Glutamatergic neuron (in vitro differentiated cells): ENCODE results near the gene UBC. TPM values are rescaled to one million over a fixed set of nuclear protein-coding genes. Genes with fewer than 3 reads are reported as not detected.

Source experiments
- DNase-seq: peaks from one replicate; pipeline ENCODE4 v3.0.0; 2022
- H3K27ac Mint-ChIP-seq: one replicate; pipeline ENCODE4 v1.8.0; 2020; ENCODE audit warnings: mild to moderate bottlenecking, mixed read lengths, inconsistent platforms; ENCODE audit not compliant: unreplicated experiment
- H3K27me3 Mint-ChIP-seq: one replicate; pipeline ENCODE4 v1.8.0; 2020; ENCODE audit warnings: mild to moderate bottlenecking, moderate library complexity, mixed read lengths, inconsistent platforms; ENCODE audit not compliant: unreplicated experiment
- H3K36me3 Mint-ChIP-seq: one replicate; pipeline ENCODE4 v1.8.0; 2020; ENCODE audit warnings: mild to moderate bottlenecking, mixed read lengths, inconsistent platforms; ENCODE audit not compliant: unreplicated experiment
- H3K4me1 Mint-ChIP-seq: one replicate; pipeline ENCODE4 v1.8.0; 2020; ENCODE audit warnings: mild to moderate bottlenecking, low read depth, mixed read lengths, inconsistent platforms; ENCODE audit not compliant: unreplicated experiment
- H3K4me3 Mint-ChIP-seq: one replicate; pipeline ENCODE4 v1.8.0; 2020; ENCODE audit warnings: mild to moderate bottlenecking, mixed read lengths, inconsistent platforms; ENCODE audit not compliant: unreplicated experiment
- H3K9me3 Mint-ChIP-seq: one replicate; pipeline ENCODE4 v1.8.0; 2020; ENCODE audit warnings: mild to moderate bottlenecking, moderate library complexity, mixed read lengths, inconsistent platforms; ENCODE audit not compliant: unreplicated experiment
- total RNA-seq: library from RNA; stranded (reverse); fragmentation: NEBNext Ultra II Directional; extraction: Animal tissue kit (Norgen Biotek cat#: 25700); gene quantifications from one replicate; pipeline ENCODE4 v1.2.1, GENCODE V29; 2021; ENCODE audit not compliant: unreplicated experiment
- TF ChIP-seq, protein P1 (sequence below): fragments of 200-600 bp; sonication (generic); IDR thresholded peaks from one replicate; pipeline ENCODE4 v1.5.0; 2021; ENCODE audit not compliant: partially characterized antibody, unreplicated experiment

The UBC gene
- total RNA-seq, 1 donor from 2014 or later: 966 TPM

DNA sequence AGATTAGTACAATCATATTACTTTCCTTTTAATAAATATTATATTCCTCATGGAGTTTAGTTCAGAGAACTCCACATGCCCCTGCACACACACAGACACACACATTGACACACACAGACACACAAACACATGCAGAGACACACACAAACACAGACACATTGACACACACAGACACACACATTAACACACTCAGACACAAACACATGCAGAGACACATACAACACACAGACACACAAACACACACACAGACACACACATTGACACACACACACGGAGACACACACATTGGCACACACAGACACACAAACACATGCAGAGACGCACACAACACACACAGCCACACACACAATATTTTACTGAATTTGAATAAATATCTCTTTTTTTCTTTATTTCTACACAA is 38.3 kb downstream of the UBC start:
- H3K27ac Mint-ChIP-seq: no peak overlapping the region
- no peaks in the 10 kb centered on the region for H3K36me3 Mint-ChIP-seq
- peaks cover 15% of the 10 kb centered on the region for H3K4me1 Mint-ChIP-seq
- peaks cover 6% of the 10 kb centered on the region for H3K27me3 Mint-ChIP-seq
- DNase-seq: no peak
- H3K9me3 Mint-ChIP-seq: peaks cover 2% of the 10 kb centered on the region
- no peak overlapping the region for H3K4me3 Mint-ChIP-seq
- TF ChIP-seq, protein P1, sequence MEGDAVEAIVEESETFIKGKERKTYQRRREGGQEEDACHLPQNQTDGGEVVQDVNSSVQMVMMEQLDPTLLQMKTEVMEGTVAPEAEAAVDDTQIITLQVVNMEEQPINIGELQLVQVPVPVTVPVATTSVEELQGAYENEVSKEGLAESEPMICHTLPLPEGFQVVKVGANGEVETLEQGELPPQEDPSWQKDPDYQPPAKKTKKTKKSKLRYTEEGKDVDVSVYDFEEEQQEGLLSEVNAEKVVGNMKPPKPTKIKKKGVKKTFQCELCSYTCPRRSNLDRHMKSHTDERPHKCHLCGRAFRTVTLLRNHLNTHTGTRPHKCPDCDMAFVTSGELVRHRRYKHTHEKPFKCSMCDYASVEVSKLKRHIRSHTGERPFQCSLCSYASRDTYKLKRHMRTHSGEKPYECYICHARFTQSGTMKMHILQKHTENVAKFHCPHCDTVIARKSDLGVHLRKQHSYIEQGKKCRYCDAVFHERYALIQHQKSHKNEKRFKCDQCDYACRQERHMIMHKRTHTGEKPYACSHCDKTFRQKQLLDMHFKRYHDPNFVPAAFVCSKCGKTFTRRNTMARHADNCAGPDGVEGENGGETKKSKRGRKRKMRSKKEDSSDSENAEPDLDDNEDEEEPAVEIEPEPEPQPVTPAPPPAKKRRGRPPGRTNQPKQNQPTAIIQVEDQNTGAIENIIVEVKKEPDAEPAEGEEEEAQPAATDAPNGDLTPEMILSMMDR: no peak

DNA sequence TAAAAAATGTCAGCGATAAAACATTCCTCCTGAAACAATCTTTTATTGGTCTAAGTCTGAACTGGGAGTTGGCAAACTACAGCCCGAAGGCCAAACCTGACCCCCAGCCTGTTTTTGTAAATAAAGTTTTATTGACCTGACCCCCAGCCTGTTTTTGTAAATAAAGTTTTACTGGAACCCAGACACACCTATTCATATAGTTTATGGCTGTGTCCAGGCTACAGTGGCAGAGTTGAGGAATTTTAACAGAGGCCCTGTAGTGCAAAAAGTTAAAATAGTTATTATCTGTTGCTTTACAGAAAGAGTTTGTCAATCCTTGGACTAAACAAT is 38.7 kb downstream of the UBC start:
- Mint-ChIP-seq H3K9me3 (peaks cover 2% of the 10 kb centered on the region), H3K4me1 (peaks cover 16% of the 10 kb centered on the region), H3K27ac (no peak overlapping the region), H3K4me3 (no peak overlapping the region), H3K27me3 (peaks cover 6% of the 10 kb centered on the region), H3K36me3 (no peaks in the 10 kb centered on the region)
- TF ChIP-seq, protein P1: no peak
- no peak for DNase-seq

DNA sequence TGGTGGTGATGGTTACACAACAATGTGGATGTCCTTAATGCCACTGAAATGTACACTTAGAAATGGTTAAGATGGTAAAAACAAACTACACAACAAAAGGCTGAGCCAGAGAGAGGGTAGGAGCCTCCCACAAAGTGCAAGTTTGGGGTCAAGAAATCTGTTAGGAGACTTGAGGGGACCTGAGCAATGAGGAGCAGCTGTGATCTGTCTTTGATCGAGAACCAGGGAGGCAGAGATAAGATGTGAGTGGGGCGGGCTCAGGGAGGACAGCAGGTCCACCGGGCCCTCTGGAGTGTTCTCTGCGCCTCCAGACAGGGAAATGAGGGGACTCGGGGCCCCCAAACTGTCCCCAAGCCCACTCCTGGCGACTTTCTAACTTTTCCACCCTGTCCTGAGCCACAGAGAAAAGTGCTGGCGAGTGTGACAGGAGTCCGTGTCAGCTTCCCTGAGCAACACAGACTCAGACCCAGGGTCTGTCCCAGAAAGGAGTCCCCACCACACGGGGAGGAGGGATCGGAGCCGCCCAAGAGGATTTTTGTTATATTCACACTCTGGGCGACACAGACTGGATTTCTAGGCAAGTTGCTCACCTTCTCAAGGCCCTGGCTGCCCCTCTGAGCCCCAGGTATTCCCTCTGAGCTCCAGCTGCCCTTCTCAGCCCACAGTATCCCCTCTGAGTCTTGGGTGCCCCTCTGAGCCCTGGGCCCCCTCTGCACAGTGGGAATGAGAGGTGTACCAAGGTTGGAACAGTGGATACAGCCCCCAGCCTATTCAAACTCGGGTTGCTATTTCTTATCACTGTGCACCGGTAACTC is 39.3 kb downstream of the UBC start:
- H3K9me3 Mint-ChIP-seq: peaks cover 2% of the 10 kb centered on the region
- TF ChIP-seq, protein P1: no peak
- DNase-seq: no peak
- H3K27ac Mint-ChIP-seq: peak overlapping the region; percentile 15
- no peaks in the 10 kb centered on the region for H3K36me3 Mint-ChIP-seq
- H3K4me3 Mint-ChIP-seq: peak overlapping the region; percentile 42
- peaks cover 16% of the 10 kb centered on the region for H3K4me1 Mint-ChIP-seq
- H3K27me3 Mint-ChIP-seq: peaks cover 6% of the 10 kb centered on the region

DNA sequence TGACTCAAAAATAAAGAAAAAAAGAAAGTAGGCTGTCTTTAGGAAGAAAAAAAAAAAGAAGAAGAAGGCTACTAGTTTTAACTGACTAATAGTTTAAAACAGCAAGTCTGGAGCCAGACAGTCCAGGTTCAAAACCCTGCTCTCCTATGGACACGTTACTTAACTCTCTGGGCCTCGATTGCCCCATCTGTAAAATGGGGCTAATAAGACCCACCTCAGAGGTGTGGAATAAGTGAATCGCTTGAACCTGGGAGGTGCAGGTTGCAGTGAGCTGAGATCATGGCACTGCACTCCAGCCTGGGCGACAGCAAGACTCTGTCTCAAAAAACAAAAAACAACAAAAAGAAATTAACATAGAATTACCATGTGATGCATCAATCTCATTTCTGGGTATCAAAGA is 40.3 kb downstream of the UBC start:
- H3K4me3 Mint-ChIP-seq: no peak overlapping the region
- H3K36me3 Mint-ChIP-seq: no peaks in the 10 kb centered on the region
- no peak overlapping the region for H3K27ac Mint-ChIP-seq
- peaks cover 2% of the 10 kb centered on the region for H3K9me3 Mint-ChIP-seq
- TF ChIP-seq, protein P1: no peak
- no peak for DNase-seq
- peaks cover 6% of the 10 kb centered on the region for H3K27me3 Mint-ChIP-seq
- H3K4me1 Mint-ChIP-seq: peaks cover 16% of the 10 kb centered on the region

DNA sequence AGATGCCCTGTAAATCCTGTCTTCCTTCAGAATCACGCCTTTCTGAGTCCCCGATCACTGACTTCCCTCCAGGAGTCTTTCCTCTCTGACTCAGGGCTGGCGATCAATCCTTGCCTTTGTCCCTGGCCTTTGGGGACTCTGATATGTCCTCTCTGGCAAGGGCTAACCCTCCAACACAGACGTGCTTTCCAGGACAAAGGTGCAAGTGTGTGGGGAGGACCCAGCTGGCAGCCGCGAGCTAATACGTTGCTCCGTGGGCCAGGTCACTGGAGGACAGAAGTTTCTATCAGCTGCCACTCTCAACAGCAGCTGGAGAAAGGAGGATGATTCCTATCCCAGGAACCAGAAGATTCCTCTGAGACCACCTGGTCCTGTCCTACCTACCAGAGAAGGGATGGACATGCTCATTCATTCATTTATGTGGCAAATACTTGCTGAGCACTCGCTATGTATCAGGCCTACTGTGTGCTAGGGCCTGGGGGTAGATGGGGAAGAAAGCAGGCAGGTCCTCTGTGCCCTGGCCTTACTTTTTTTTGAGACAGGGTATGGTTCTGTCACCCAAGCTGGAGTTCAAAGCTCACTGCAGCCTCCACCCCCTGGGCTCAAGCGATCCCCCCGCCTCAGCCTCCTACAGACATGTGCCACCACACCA is 42.3 kb downstream of the UBC start:
- no peaks in the 10 kb centered on the region for H3K36me3 Mint-ChIP-seq
- peaks cover 2% of the 10 kb centered on the region for H3K9me3 Mint-ChIP-seq
- H3K27me3 Mint-ChIP-seq: peaks cover 6% of the 10 kb centered on the region
- TF ChIP-seq, protein P1: no peak
- DNase-seq: peak; percentile 42
- H3K4me3 Mint-ChIP-seq: no peak overlapping the region
- peak overlapping the region; percentile 95 for H3K27ac Mint-ChIP-seq
- H3K4me1 Mint-ChIP-seq: peaks cover 16% of the 10 kb centered on the region
